H1 (cell line): ENCODE results near the gene KCNH1. TPM values are rescaled to one million over a fixed set of nuclear protein-coding genes. Genes with fewer than 3 reads are reported as not detected.

Experiments
- CTCF ChIA-PET: fragments of 300-600 bp; sonication (Branson Sonifier 250); formaldehyde crosslinking; loops from one replicate; lab custom pipeline; 2021; ENCODE audit not compliant: partially characterized antibody; lab: Charles Lee
- POLR2A ChIA-PET: fragments of 300-600 bp; sonication (Branson Sonifier 250); formaldehyde crosslinking; loops from one replicate; lab custom pipeline; 2021; ENCODE audit warnings: inconsistent platforms; ENCODE audit not compliant: partially characterized antibody; lab: Charles Lee
- DNase-seq, 2 experiments: peaks; one replicate each; pipeline versions ENCODE4 v3.0.0 to v3.0.0-alpha.2; 2010 to 2022; ENCODE audit warnings: low spot score in 2 of 2, low read depth in 1 of 2, mixed read lengths in 1 of 2
- FAIRE-seq: peaks from 2 replicates; lab custom pipeline; 2011; peaks lifted over from hg19 to GRCh38; lab: Jason Lieb, UNC
- H2AFZ ChIP-seq: 2 replicates; pipeline ENCODE4 v1.8.1; 2012; ENCODE audit warnings: low read length, inconsistent platforms
- H2AK5ac ChIP-seq: 2 replicates; pipeline ENCODE4 v1.6.1; 2013; ENCODE audit warnings: low read depth, low read length
- H2BK120ac ChIP-seq: replicated peaks from 2 replicates; pipeline ENCODE3; 2013; ENCODE audit warnings: low read depth, low read length, inconsistent platforms
- H2BK12ac ChIP-seq: 2 replicates; pipeline ENCODE4 v1.6.1; 2013; ENCODE audit warnings: low read depth, low read length
- H2BK15ac ChIP-seq: 2 replicates; pipeline ENCODE4 v1.6.1; 2013; ENCODE audit warnings: low read length
- H2BK20ac ChIP-seq: 2 replicates; pipeline ENCODE4 v1.6.1; 2013; ENCODE audit warnings: low read length
- H2BK5ac ChIP-seq: 2 replicates; pipeline ENCODE4 v1.6.1; 2013; ENCODE audit warnings: low read depth, low read length
- H3K14ac ChIP-seq: 2 replicates; pipeline ENCODE4 v1.6.1; 2013; ENCODE audit warnings: inconsistent platforms; ENCODE audit not compliant: insufficient read length
- H3K18ac ChIP-seq: 2 replicates; pipeline ENCODE4 v1.6.1; 2013; ENCODE audit warnings: low read length; ENCODE audit errors: extremely low read depth
- H3K23ac ChIP-seq: 2 replicates; pipeline ENCODE4 v1.6.1; 2013; ENCODE audit warnings: inconsistent platforms; ENCODE audit not compliant: insufficient read length
- H3K23me2 ChIP-seq: 2 replicates; pipeline ENCODE4 v1.6.1; 2013; ENCODE audit warnings: low read depth, low read length
- H3K27ac ChIP-seq: 2 replicates; pipeline ENCODE4 v1.6.1; 2011; ENCODE audit warnings: low read depth, low read length, inconsistent platforms
- H3K27me3 ChIP-seq, 4 experiments: replicated peaks in 1 of 4; 1 replicate in 1 of 4; 2 replicates in 3 of 4; pipeline versions ENCODE4 v1.6.1 to v1.8.1; 2011 to 2013; ENCODE audit warnings: low read length in 3 of 4, mild to moderate bottlenecking in 3 of 4, inconsistent platforms in 2 of 4, mixed read lengths in 2 of 4, moderate library complexity in 1 of 4; ENCODE audit not compliant: control insufficient read depth in 3 of 4, insufficient read depth in 3 of 4; ENCODE audit errors: extremely low read depth in 1 of 4
- H3K36me3 ChIP-seq, 4 experiments: 2 replicates each; pipeline versions ENCODE4 v1.6.1 to v1.8.1; 2011 to 2013; ENCODE audit warnings: mild to moderate bottlenecking in 4 of 4, low read length in 3 of 4, moderate library complexity in 2 of 4, control low read depth in 1 of 4, inconsistent platforms in 1 of 4; ENCODE audit not compliant: insufficient read depth in 4 of 4, control insufficient read depth in 2 of 4
- H3K4ac ChIP-seq: replicated peaks from 2 replicates; pipeline ENCODE3; 2013; ENCODE audit warnings: low read length, low read depth, mixed read lengths, inconsistent platforms; ENCODE audit not compliant: insufficient read length
- H3K4me1 ChIP-seq, 4 experiments: replicated peaks in 1 of 4; 1 replicate in 1 of 4; 2 replicates in 3 of 4; pipeline versions ENCODE4 v1.6.1 to v1.8.1; 2011 to 2013; ENCODE audit warnings: low read length in 3 of 4, inconsistent platforms in 2 of 4, mixed read lengths in 1 of 4; ENCODE audit not compliant: insufficient read depth in 4 of 4, control insufficient read depth in 3 of 4
- H3K4me2 ChIP-seq, 2 experiments: 2 replicates each; pipeline versions ENCODE4 v1.6.1 to v1.8.1; 2011 to 2013; ENCODE audit warnings: low read depth in 2 of 2, low read length in 2 of 2, control low read depth in 1 of 2, inconsistent platforms in 1 of 2, mild to moderate bottlenecking in 1 of 2; ENCODE audit not compliant: insufficient read depth in 1 of 2
- H3K4me3 ChIP-seq, 4 experiments: fragments of 200-600, 300-600 bp in 1 of 4; sonication (generic), shearing (Covaris generic), sonication (Bioruptor Twin) in 1 of 4; 2 replicates each; pipeline versions ENCODE4 v1.5.1 to v1.8.1; 2011 to 2016; ENCODE audit warnings: low read length in 4 of 4, low read depth in 3 of 4, control low read depth in 2 of 4, inconsistent platforms in 2 of 4, mild to moderate bottlenecking in 2 of 4, mixed read lengths in 1 of 4, moderate library complexity in 1 of 4; ENCODE audit not compliant: insufficient read depth in 2 of 4; ENCODE audit errors: extremely low read depth in 1 of 4
- H3K56ac ChIP-seq: replicated peaks from 2 replicates; pipeline ENCODE3; 2013; ENCODE audit warnings: low read depth, mild to moderate bottlenecking, mixed read lengths, low read length, inconsistent platforms; ENCODE audit not compliant: insufficient read length
- H3K79me1 ChIP-seq: 2 replicates; pipeline ENCODE4 v1.6.1; 2013; ENCODE audit warnings: low read depth, low read length, control low read depth
- H3K79me2 ChIP-seq, 2 experiments: 2 replicates each; pipeline versions ENCODE4 v1.6.1 to v1.8.1; 2012 to 2013; ENCODE audit warnings: low read length in 2 of 2, mild to moderate bottlenecking in 2 of 2, inconsistent platforms in 1 of 2; ENCODE audit not compliant: insufficient read depth in 2 of 2, control insufficient read depth in 1 of 2
- H3K9ac ChIP-seq, 4 experiments: replicated peaks in 1 of 4; 1 replicate in 1 of 4; 2 replicates in 3 of 4; pipeline versions ENCODE4 v1.6.1 to v1.8.1; 2011 to 2013; ENCODE audit warnings: low read depth in 3 of 4, low read length in 3 of 4, control low read depth in 2 of 4, mild to moderate bottlenecking in 2 of 4, moderate library complexity in 2 of 4, inconsistent platforms in 1 of 4; ENCODE audit errors: extremely low read depth in 1 of 4
- H3K9me3 ChIP-seq, 2 experiments: 2 replicates each; pipeline versions ENCODE4 v1.6.1 to v1.8.1; 2012 to 2013; ENCODE audit warnings: mild to moderate bottlenecking in 2 of 2, moderate library complexity in 2 of 2, control low read depth in 1 of 2, inconsistent platforms in 1 of 2, low read depth in 1 of 2, low read length in 1 of 2, mixed read lengths in 1 of 2; ENCODE audit not compliant: insufficient read depth in 2 of 2
- H4K20me1 ChIP-seq, 2 experiments: replicated peaks in 1 of 2; 2 replicates each; pipeline versions ENCODE3 to v1.8.1; 2011 to 2013; ENCODE audit warnings: inconsistent platforms in 2 of 2, low read length in 2 of 2, mild to moderate bottlenecking in 1 of 2; ENCODE audit not compliant: insufficient read depth in 2 of 2, control insufficient read depth in 1 of 2
- H4K5ac ChIP-seq: 2 replicates; pipeline ENCODE4 v1.6.1; 2013; ENCODE audit warnings: low read length, low read depth, mixed read lengths, inconsistent platforms; ENCODE audit not compliant: insufficient read length
- H4K8ac ChIP-seq: 2 replicates; pipeline ENCODE4 v1.8.0; 2013; ENCODE audit warnings: mild to moderate bottlenecking, moderate library complexity, low read length, inconsistent platforms; ENCODE audit not compliant: insufficient read depth; ENCODE audit errors: extremely low read depth
- H4K91ac ChIP-seq: replicated peaks from 2 replicates; pipeline ENCODE3; 2013; ENCODE audit warnings: low read length, mixed read lengths, inconsistent platforms; ENCODE audit not compliant: insufficient read length
- ATF3 ChIP-seq: IDR thresholded peaks from 2 replicates; pipeline ENCODE4 v1.6.1; 2011; ENCODE audit warnings: low read depth, mild to moderate bottlenecking, low read length; ENCODE audit not compliant: insufficient read depth
- CBX5 ChIP-seq: fragments of 300-800, 300-1000 bp; sonication (generic); IDR thresholded peaks from 2 replicates; pipeline ENCODE4 v1.7.1; 2016; ENCODE audit warnings: antibody characterized with exemption, low read length, low read depth
- CEBPB ChIP-seq: IDR thresholded peaks from 2 replicates; pipeline ENCODE4 v1.6.1; 2012; ENCODE audit warnings: low read depth, low read length
- CHD2 ChIP-seq: IDR thresholded peaks from 2 replicates; pipeline ENCODE4 v1.6.1; 2012; ENCODE audit warnings: low read length, improper control_type of control experiment
- CREB1 ChIP-seq: IDR thresholded peaks from 2 replicates; pipeline ENCODE4 v1.6.1; 2012; ENCODE audit warnings: inconsistent platforms
- EZH2 ChIP-seq: fragments of 200-600 bp; sonication (generic); IDR thresholded peaks from 2 replicates; pipeline ENCODE4 v1.7.1; 2012; ENCODE audit warnings: low read depth, mild to moderate bottlenecking, moderate library complexity, low read length, inconsistent platforms; ENCODE audit not compliant: severe bottlenecking
- FOSL1 ChIP-seq: IDR thresholded peaks from 2 replicates; pipeline ENCODE4 v1.6.1; 2011; ENCODE audit warnings: mild to moderate bottlenecking, low read depth, low read length, moderate library complexity; ENCODE audit not compliant: insufficient read depth
- GABPA ChIP-seq: IDR thresholded peaks from 2 replicates; pipeline ENCODE4 v1.6.1; 2011; ENCODE audit warnings: mild to moderate bottlenecking, low read length, moderate library complexity, borderline replicate concordance; ENCODE audit not compliant: insufficient read depth
- KDM4A ChIP-seq: IDR thresholded peaks from one replicate; pipeline ENCODE4 v1.7.1; 2012; ENCODE audit warnings: low read depth, mild to moderate bottlenecking, moderate library complexity, low read length, inconsistent platforms; ENCODE audit not compliant: severe bottlenecking
- PHF8 ChIP-seq: fragments of 200-600 bp; sonication (generic); conservative IDR thresholded peaks from 2 replicates; pipeline ENCODE4 v1.7.1; 2012; ENCODE audit warnings: low read depth, mild to moderate bottlenecking, inconsistent platforms, low read length, moderate library complexity
- POLR2AphosphoS5 ChIP-seq: IDR thresholded peaks from 2 replicates; pipeline ENCODE4 v1.6.1; 2011; ENCODE audit warnings: low read depth, low read length
- SP1 ChIP-seq: IDR thresholded peaks from 2 replicates; pipeline ENCODE4 v1.6.1; 2011; ENCODE audit warnings: low read depth, low read length
- TBP ChIP-seq: IDR thresholded peaks from 2 replicates; pipeline ENCODE4 v1.6.1; 2011; ENCODE audit warnings: low read depth, low read length, improper control_type of control experiment
- YY1 ChIP-seq: IDR thresholded peaks from 2 replicates; pipeline ENCODE4 v1.6.1; 2011; ENCODE audit warnings: low read depth, mild to moderate bottlenecking, low read length
- WGBS, 2 experiments: shearing (Covaris generic) in 1 of 2; methylation state at CpG; one replicate each; pipeline versions ENCODE4 v1.1.6 to v1.1.7; 2013 to 2015; ENCODE audit warnings: low lambda C conversion rate in 2 of 2, mixed read lengths in 2 of 2, inconsistent platforms in 1 of 2, low coverage in 1 of 2, missing lambda C conversion rate in 1 of 2; ENCODE audit not compliant: insufficient replicate concordance in 2 of 2, insufficient coverage in 1 of 2, insufficient read length in 1 of 2; ENCODE audit errors: extremely low coverage in 1 of 2, missing lambda C conversion rate in 1 of 2; 5-methylcytosine and 5-hydroxymethylcytosine counted together
- polyA plus RNA-seq, 7 experiments: library from polyadenylated mRNA; depleted of rRNA in 3 of 7; stranded (reverse) in 5 of 7; unstranded in 2 of 7; fragments of >200 nt in 5 of 7; fragments of 200-250 nt in 2 of 7; gene quantifications; 1 replicate in 5 of 7; 2 replicates in 1 of 7; 4 replicates in 1 of 7; pipeline versions ENCODE4 v1.2.1 to v1.2.3, GENCODE V29; 2011 to 2013; ENCODE audit warnings: missing spikeins in 2 of 7, mixed read lengths in 2 of 7
- total RNA-seq: library from RNA; stranded (reverse); fragmentation: NEBNext Ultra II Directional; extraction: Animal tissue kit (Norgen Biotek cat#: 25700); gene quantifications from 2 replicates; pipeline ENCODE4 v1.2.1, GENCODE V29; 2021

KCNH1 gene
- total and polyA plus RNA-seq, 2 of the 8 experiments (the other 6 are each of a cell fraction or from before 2014, with no cell fraction given) = 0.27 to 0.34 TPM

GRCh38 chr1:210801501-210801900, 332.4 kb downstream of the KCNH1 start:
- Histone ChIP-seq H2AFZ (no peak overlapping the region), H4K5ac (no peak overlapping the region), H3K14ac (no peak overlapping the region), H3K36me3 (no peaks in the 10 kb centered on the region), H2BK12ac (no peak overlapping the region), H3K23ac (no peak overlapping the region), H4K20me1 (no peaks in the 10 kb centered on the region), H2BK5ac (no peak overlapping the region), H2BK120ac (no peak overlapping the region), H3K56ac (no peak overlapping the region), H3K27me3 (no peaks in the 10 kb centered on the region), H4K8ac (no peak overlapping the region; the same call in 1 of the 2 replicates), H4K91ac (no peak overlapping the region), H3K23me2 (no peaks in the 10 kb centered on the region), H3K79me1 (no peaks in the 10 kb centered on the region), H2BK20ac (no peak overlapping the region), H3K4me1 (no peaks in the 10 kb centered on the region), H3K18ac (no peak overlapping the region), H3K4me2 (no peak overlapping the region), H3K4ac (no peak overlapping the region), H2BK15ac (no peak overlapping the region), H3K9me3 (no peaks in the 10 kb centered on the region), H3K4me3 (no peak overlapping the region)
- DNase-seq = no peak
- ChIA-PET CTCF (interaction anchor here (1.0 kb wide), 1 partner anchor 8 kb away, joined by 3 read pairs; no protein-coding TSS in a partner anchor), POLR2A (no interaction called here)
- WGBS, 2 experiments = 94% methylated on average over 4 of the region's 4 CpGs; no CpG with 5 or more reads in 1 of the 2 experiments
- FAIRE-seq = no peak
- TF ChIP-seq TBP (no peak), PHF8 (no peak), CHD2 (no peak), CEBPB (no peak), EZH2 (no peak), ATF3 (no peak), SP1 (no peak), YY1 (no peak), POLR2AphosphoS5 (no peak), CBX5 (no peak), KDM4A (no peak), CREB1 (no peak), FOSL1 (no peak), GABPA (no peak)
- TF ChIP-seq, all 59 proteins: peak for 0
- Histone ChIP-seq H3K9ac (no peak overlapping the region), H3K79me2 (no peaks in the 10 kb centered on the region), H2AK5ac (no peak overlapping the region), H3K27ac (no peak overlapping the region)
